ENCODE measurements around the gene HMX1. TPM values are rescaled to one million over a fixed set of nuclear protein-coding genes. Genes with fewer than 3 reads are reported as not detected.

HMX1 gene
- total and polyA plus RNA-seq, 2 donors (not counting 1 experiment from before 2014, with no cell fraction given), result not detected

GRCh38 chr4:8861576-8862295, 9.9 kb downstream of the HMX1 start:
- Histone ChIP-seq H3K4me3 (ENCODE audit: control extremely low read depth in 1 of 5, extremely low read depth in 1 of 5, insufficient read depth in 1 of 5, low read depth in 2 of 5, low read length in 4 of 5) (no peak overlapping the region), H3K79me2 (ENCODE audit: control insufficient read depth, insufficient read depth, low read length) (no peaks in the 10 kb centered on the region), H3K9ac (ENCODE audit: low read length) (no peak overlapping the region), H3K36me3 (replicated peaks in 1 of 2; ENCODE audit: control extremely low read depth in 1 of 2, control insufficient read depth in 1 of 2, extremely low read depth in 1 of 2, insufficient read depth in 2 of 2, low read length in 1 of 2) (no peaks in the 10 kb centered on the region), H3K4me1 (ENCODE audit: control insufficient read depth in 2 of 2, insufficient read depth in 2 of 2, low read length in 2 of 2) (peaks cover 0 to 9% of the 10 kb centered on the region in 2 donors), H2AFZ (ENCODE audit: insufficient read depth, low read depth, low read length, poor library complexity, severe bottlenecking) (no peak overlapping the region), H4K20me1 (ENCODE audit: control insufficient read depth, insufficient read depth, low read length, poor library complexity, severe bottlenecking) (no peaks in the 10 kb centered on the region), H3K9me3 (ENCODE audit: control extremely low read depth in 1 of 3, control insufficient read depth in 2 of 3, insufficient read depth in 1 of 3, low read length in 2 of 3) (peaks cover 0 to 32% (median 0%) of the 10 kb centered on the region in 3 donors), H3K27me3 (replicated peaks in 1 of 4; ENCODE audit: control extremely low read depth in 1 of 4, control insufficient read depth in 3 of 4, insufficient read depth in 4 of 4, low read length in 3 of 4) (peaks cover 0 to 84% (median 22%) of the 10 kb centered on the region in 4 experiments), H3K27ac (ENCODE audit: low read length in 2 of 2) (no peak overlapping the region), H3K4me2 (replicated peaks; ENCODE audit: low read depth, low read length, poor library complexity, severe bottlenecking) (no peak overlapping the region)
- intact Hi-C loops (cut with micrococcal nuclease), result no loop called here
- Mint-ChIP-seq H3K9me3 (ENCODE audit: insufficient read depth) (no peaks in the 10 kb centered on the region), H3K27me3 (peaks cover 43% of the 10 kb centered on the region), H3K4me3 (no peak overlapping the region), H3K4me1 (no peaks in the 10 kb centered on the region), H3K27ac (no peak overlapping the region)
- ATAC-seq (ENCODE audit: low read depth) (no peak), DNase-seq (no peak)
- ChIA-PET POLR2A (no interaction called here), CTCF (no interaction called here)
- 10% methylated on average over 64 of the region's 64 CpGs for WGBS (ENCODE audit: insufficient coverage)
- no peak for TF ChIP-seq EZH2 (IDR thresholded peaks at IDR 0.05; ENCODE audit: borderline replicate concordance, insufficient read depth, low read depth, low read length, poor library complexity, severe bottlenecking)

- H3K4me2 ChIP-seq (replicated peaks; ENCODE audit: low read depth, low read length, poor library complexity, severe bottlenecking), result no peak overlapping the region
- no peak overlapping the region for H3K27ac ChIP-seq (ENCODE audit: low read length in 2 of 2)
- Mint-ChIP-seq H3K27me3 (peaks cover 43% of the 10 kb centered on the region), H3K27ac (no peak overlapping the region), H3K9me3 (ENCODE audit: insufficient read depth) (no peaks in the 10 kb centered on the region), H3K4me1 (peaks cover 3% of the 10 kb centered on the region), H3K4me3 (no peak overlapping the region)
- 6% methylated on average over 70 of the region's 82 CpGs for WGBS (ENCODE audit: insufficient coverage)
- CTCF ChIA-PET, result no interaction called here
- H3K4me1 ChIP-seq (ENCODE audit: control insufficient read depth in 2 of 2, insufficient read depth in 2 of 2, low read length in 2 of 2), result peaks cover 0 to 9% of the 10 kb centered on the region in 2 donors
- no peaks in the 10 kb centered on the region for H3K79me2 ChIP-seq (ENCODE audit: control insufficient read depth, insufficient read depth, low read length)
- no peak for DNase-seq
- H3K4me3 ChIP-seq (ENCODE audit: control extremely low read depth in 1 of 5, extremely low read depth in 1 of 5, insufficient read depth in 1 of 5, low read depth in 2 of 5, low read length in 4 of 5), result no peak overlapping the region
- POLR2A ChIA-PET, result no interaction called here
- no peak for ATAC-seq (ENCODE audit: low read depth)
- no peak overlapping the region for H3K9ac ChIP-seq (ENCODE audit: low read length)
- no peak overlapping the region for H2AFZ ChIP-seq (ENCODE audit: insufficient read depth, low read depth, low read length, poor library complexity, severe bottlenecking)
- TF ChIP-seq EZH2 (IDR thresholded peaks at IDR 0.05; ENCODE audit: borderline replicate concordance, insufficient read depth, low read depth, low read length, poor library complexity, severe bottlenecking), result no peak
- TF ChIP-seq, protein P1, sequence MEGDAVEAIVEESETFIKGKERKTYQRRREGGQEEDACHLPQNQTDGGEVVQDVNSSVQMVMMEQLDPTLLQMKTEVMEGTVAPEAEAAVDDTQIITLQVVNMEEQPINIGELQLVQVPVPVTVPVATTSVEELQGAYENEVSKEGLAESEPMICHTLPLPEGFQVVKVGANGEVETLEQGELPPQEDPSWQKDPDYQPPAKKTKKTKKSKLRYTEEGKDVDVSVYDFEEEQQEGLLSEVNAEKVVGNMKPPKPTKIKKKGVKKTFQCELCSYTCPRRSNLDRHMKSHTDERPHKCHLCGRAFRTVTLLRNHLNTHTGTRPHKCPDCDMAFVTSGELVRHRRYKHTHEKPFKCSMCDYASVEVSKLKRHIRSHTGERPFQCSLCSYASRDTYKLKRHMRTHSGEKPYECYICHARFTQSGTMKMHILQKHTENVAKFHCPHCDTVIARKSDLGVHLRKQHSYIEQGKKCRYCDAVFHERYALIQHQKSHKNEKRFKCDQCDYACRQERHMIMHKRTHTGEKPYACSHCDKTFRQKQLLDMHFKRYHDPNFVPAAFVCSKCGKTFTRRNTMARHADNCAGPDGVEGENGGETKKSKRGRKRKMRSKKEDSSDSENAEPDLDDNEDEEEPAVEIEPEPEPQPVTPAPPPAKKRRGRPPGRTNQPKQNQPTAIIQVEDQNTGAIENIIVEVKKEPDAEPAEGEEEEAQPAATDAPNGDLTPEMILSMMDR (IDR thresholded peaks at IDR 0.05), result no peak
- H4K20me1 ChIP-seq (ENCODE audit: control insufficient read depth, insufficient read depth, low read length, poor library complexity, severe bottlenecking), result no peaks in the 10 kb centered on the region
- H3K27me3 ChIP-seq (replicated peaks in 1 of 4; ENCODE audit: control extremely low read depth in 1 of 4, control insufficient read depth in 3 of 4, insufficient read depth in 4 of 4, low read length in 3 of 4), result peaks cover 0 to 83% (median 24%) of the 10 kb centered on the region in 4 experiments
- H3K36me3 ChIP-seq (replicated peaks in 1 of 2; ENCODE audit: control extremely low read depth in 1 of 2, control insufficient read depth in 1 of 2, extremely low read depth in 1 of 2, insufficient read depth in 2 of 2, low read length in 1 of 2), result no peaks in the 10 kb centered on the region
- intact Hi-C loops (cut with micrococcal nuclease), result no loop called here
- H3K9me3 ChIP-seq (ENCODE audit: control extremely low read depth in 1 of 3, control insufficient read depth in 2 of 3, insufficient read depth in 1 of 3, low read length in 2 of 3), result peaks cover 0 to 32% (median 0%) of the 10 kb centered on the region in 3 donors
Observed at GRCh38 chr4:8860892-8861575, 10.6 kb downstream of the HMX1 start.

All from B cell (primary cell).